Effector memory CD4-positive, alpha-beta T cell (primary cell): ENCODE measurements around the gene KRTAP5-4.
"Not testable (repeated sequence)": the region's sequence is repeated elsewhere in the genome, so short reads cannot be mapped to it uniquely, and the experiment has no call there.

Experiments
- DNase-seq, 3 donors: peaks; one replicate each; pipeline ENCODE4 v3.0.0-alpha.2; 2020
- H3K27ac ChIP-seq: 2 replicates; pipeline ENCODE4 v1.7.0; 2013; ENCODE audit warnings: mild to moderate bottlenecking, low read length, moderate library complexity; ENCODE audit not compliant: insufficient read depth, poor library complexity, severe bottlenecking
- H3K27me3 ChIP-seq: replicated peaks from 2 replicates; pipeline ENCODE4 v1.7.0; 2013; ENCODE audit warnings: mild to moderate bottlenecking, low read length; ENCODE audit not compliant: insufficient read depth, control insufficient read depth, poor library complexity, severe bottlenecking
- H3K36me3 ChIP-seq: 2 replicates; pipeline ENCODE4 v1.7.0; 2013; ENCODE audit warnings: mild to moderate bottlenecking, low read length, moderate library complexity; ENCODE audit not compliant: control insufficient read depth, insufficient read depth
- H3K4me1 ChIP-seq: 2 replicates; pipeline ENCODE4 v1.7.0; 2013; ENCODE audit warnings: low read length, mild to moderate bottlenecking; ENCODE audit not compliant: control insufficient read depth, insufficient read depth, poor library complexity, severe bottlenecking
- H3K4me3 ChIP-seq: 2 replicates; pipeline ENCODE4 v1.7.0; 2013; ENCODE audit warnings: low read length, low read depth, mild to moderate bottlenecking; ENCODE audit not compliant: insufficient read depth, poor library complexity, severe bottlenecking
- H3K9me3 ChIP-seq: 2 replicates; pipeline ENCODE4 v1.7.0; 2013; ENCODE audit warnings: mild to moderate bottlenecking, low read length, moderate library complexity; ENCODE audit not compliant: control insufficient read depth

Gene KRTAP5-4

DNA sequence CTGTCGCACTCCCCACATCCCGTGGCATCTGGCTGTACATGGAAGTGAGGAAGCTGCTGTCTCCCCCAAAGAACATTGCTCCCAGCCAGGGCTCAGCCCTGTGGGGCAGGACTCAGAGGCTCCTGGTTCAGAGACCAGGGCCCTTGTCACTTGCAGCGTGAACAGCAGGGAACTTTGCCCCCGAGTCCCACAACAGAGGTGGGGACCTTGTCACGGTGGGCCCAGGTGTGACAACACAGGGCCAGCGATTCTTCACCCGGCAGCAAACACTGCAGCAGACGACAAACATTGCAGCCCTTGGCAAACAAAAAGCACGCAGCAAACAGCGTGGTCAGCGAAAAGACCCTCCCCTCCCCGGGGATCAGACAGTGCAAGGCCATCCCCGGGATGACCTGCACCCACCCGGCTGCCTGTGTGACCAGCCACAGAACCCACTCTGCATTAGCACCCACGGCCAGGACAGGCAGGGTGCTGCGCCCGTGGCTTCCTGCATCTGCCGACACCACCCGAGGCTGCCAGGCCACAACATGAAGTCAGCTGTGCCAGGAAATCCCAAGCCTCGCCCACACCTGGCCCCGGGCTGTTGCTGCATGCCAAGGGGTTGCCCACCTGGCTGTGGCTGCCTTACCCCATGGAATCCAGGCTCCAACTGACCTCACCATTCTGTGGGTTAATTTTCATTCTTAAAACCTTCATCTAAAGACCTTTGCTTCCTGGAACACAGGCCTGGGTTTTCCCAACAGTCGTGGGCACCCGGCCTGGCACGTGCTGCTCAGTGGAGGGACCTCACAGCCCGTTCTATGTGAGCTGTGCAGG lies 39.7 kb upstream of the KRTAP5-4 start:
- H3K9me3 ChIP-seq, DNase-seq, H3K36me3 ChIP-seq, H3K4me1 ChIP-seq, H3K27me3 ChIP-seq, H3K27ac ChIP-seq, H3K4me3 ChIP-seq: not testable (repeated sequence)

DNA sequence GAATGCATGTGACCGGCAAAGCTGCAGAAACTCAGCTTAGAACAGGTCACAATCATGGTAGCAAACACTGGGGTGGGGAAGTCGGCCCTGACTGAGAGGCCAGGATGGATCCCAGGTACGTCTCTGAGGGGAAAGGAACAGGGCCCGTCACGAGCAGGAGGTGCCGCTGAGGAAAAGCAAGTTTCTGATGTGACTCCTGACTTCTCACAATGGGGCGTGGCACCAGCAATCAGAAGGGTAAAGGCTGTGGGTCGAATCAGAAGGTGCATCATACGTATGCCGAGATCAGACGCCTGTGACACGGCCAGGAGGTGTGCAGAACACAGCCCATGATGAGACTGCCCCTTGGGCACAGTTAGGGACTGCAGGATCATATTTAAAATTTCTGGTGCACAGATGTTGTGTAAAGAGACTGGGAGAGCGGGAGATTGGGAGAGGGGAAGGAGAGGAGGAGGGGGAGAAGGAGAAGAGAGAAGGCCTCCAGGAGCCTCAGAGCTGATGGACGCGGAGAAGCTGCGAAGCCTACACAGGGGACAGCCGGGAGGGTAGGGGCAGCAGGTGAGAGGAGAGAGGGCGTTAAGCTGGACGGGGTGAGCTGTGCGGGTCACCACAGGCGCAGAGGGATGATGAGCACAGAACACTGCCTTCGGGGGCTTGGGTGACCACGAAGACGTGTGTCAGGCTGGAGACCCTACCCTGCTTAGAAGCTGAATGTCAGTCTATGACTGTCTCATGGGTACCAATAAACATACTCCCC lies 38.4 kb upstream of the KRTAP5-4 start:
- Histone ChIP-seq H3K4me3 (no peak overlapping the region), H3K27ac (no peak overlapping the region), H3K4me1 (peaks cover 4% of the 10 kb centered on the region), H3K27me3 (no peaks in the 10 kb centered on the region), H3K36me3 (no peaks in the 10 kb centered on the region), H3K9me3 (no peaks in the 10 kb centered on the region)
- DNase-seq, result no peak

DNA sequence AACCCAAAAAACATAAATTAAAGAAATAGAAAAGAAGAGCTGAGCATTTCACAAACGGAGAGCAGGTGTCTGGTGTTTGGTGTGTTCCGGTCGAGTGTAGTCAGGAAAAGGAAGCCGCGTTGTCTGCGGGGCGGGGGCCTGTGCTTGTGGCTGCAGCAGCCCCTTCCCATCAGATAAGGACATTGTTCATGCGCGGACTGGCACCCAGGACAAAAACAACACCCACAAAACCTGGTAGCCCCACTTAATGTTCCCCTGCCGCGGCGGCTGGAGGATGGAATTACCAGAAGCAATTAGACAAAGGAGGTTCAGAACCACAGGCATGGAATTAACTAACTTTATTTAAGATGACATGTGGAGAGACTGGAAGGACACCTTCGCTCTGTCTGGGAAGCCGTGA lies 37.6 kb upstream of the KRTAP5-4 start:
- peaks cover 4% of the 10 kb centered on the region for H3K4me1 ChIP-seq

DNA sequence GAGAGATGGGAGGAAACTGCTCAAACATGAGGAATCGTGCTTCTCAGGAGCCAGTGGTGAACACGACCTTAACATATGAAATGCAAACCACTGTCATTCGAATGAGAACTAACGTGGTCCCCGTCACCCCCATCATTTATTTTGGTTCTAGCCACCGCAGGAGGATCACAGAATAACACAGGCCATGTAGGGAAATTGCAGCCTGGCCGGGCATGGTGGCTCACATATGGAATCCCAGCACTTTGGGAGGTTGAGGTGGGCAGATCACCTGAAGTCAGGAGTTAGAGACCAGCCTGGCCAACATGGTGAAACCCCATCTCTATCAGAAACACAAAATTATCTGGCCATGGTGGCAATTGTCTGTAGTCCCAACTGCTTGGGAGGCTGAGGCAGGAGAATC lies 34.7 kb upstream of the KRTAP5-4 start:
- Histone ChIP-seq H3K27ac (no peak overlapping the region), H3K27me3 (peaks cover 4% of the 10 kb centered on the region), H3K36me3 (no peaks in the 10 kb centered on the region), H3K4me1 (peaks cover 7% of the 10 kb centered on the region), H3K4me3 (no peak overlapping the region), H3K9me3 (no peaks in the 10 kb centered on the region)
- DNase-seq, result no peak

More for the DNA sequence above, 37.6 kb upstream of the KRTAP5-4 start:
- DNase-seq, result no peak
- H3K36me3 ChIP-seq, result no peaks in the 10 kb centered on the region
- H3K4me3 ChIP-seq, result no peak overlapping the region
- no peaks in the 10 kb centered on the region for H3K9me3 ChIP-seq
- no peak overlapping the region for H3K27ac ChIP-seq
- H3K27me3 ChIP-seq, result peaks cover 4% of the 10 kb centered on the region

DNA sequence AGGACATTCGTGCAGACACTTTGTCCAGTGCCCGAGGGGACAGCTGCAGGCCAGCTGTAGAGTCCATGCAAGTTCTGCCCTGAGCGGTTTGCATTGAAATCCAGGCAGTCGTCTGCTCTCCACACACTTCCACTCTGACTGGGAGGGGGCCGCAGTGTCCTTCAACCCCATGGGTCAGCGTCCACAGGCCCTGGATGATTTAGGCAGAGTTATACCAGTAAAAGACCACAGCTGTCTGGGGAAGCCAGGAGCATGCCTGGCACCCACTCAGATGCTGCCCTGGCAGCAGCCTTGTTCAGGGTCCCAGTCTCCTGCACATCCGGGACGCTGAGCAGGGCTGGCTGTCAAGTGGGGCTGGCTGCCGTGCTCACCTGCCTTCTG lies 34.1 kb upstream of the KRTAP5-4 start:
- Histone ChIP-seq H3K36me3 (no peaks in the 10 kb centered on the region), H3K27ac (no peak overlapping the region), H3K4me3 (no peak overlapping the region), H3K4me1 (peaks cover 7% of the 10 kb centered on the region), H3K27me3 (peaks cover 4% of the 10 kb centered on the region), H3K9me3 (no peaks in the 10 kb centered on the region)
- DNase-seq, result no peak

DNA sequence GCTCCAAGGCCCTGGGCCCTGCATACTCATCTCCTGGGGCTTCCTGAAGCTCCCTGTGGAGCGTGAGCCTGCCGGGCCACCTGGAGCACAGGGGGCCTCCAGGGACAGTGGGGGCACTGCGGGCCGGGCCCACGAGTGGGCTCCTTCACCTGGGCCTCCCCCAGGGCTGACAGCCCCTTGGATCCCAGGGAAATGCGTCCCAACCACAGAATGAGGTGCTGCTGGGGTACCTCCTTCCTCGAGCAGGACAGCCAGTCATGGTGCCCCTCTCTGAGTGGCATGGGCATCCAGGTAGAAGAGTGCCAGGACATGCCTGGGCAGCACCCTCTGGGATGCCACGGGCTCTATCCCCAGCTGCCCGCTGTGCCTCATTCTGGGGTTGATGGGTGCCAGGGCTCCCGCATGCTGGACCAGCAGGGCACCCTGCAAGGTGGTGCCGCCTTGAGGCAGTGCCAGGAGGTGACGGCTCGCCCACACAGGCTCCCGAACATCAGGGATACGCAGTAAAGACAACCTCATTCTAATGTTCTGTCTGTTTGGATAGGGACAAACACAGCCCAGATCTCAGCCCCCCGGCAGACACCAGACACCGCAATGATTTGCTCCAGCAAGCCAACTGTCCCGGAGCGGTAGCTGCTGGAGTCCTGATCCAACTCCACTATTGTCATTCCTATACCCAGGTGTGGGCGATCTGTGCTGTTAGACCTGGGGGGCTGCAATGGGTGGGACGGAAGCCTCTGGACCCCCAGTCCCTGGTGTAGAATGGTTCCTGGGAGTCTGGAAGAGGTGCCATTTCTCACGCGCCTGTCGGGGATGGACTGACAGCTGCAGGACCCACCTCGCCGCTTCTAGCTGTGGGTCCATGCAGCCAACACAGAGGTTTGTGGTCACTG lies 33.5 kb upstream of the KRTAP5-4 start:
- no peaks in the 10 kb centered on the region for H3K9me3 ChIP-seq
- no peak for DNase-seq
- peaks cover 4% of the 10 kb centered on the region for H3K27me3 ChIP-seq
- no peak overlapping the region for H3K4me3 ChIP-seq
- no peaks in the 10 kb centered on the region for H3K36me3 ChIP-seq
- H3K4me1 ChIP-seq, result peaks cover 7% of the 10 kb centered on the region
- no peak overlapping the region for H3K27ac ChIP-seq

DNA sequence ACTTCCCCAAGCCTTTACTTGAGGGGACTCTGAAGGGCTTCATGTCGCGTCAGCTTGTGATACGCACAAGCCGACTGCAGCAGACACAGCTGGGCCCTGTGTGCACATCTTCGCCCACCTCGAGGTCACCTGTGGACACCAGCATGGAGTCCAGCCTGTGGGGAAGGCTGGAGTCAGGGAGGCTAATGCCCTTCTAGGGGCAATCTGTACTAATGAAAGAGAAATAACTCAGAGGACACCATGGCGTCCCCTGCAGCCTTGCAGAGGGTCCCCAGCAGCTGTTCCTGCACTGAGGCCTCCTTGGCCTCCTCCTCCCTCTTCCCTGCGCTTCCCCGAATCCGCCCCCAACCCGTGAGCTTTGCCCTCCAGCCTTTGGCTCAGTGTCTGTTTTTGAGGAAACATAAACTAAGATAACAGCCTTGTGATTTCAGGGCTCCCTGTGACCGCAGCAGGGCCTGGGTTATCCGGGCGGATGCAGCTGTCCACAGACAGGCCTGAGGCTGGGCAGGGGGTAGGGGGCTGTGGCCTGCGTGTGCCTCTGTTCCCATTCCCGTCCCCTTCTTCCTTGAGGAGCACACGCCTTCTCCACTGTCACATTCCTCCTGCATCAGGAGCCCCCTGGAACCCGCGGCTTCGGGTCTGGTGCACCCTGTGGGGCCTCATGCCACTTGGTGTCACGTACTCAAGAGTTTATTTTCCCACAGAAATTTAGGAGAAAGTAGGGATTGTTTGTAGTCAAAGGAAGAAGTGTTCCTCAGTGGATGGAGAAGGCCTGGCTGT lies 32.6 kb upstream of the KRTAP5-4 start:
- H3K27me3 ChIP-seq, result peaks cover 4% of the 10 kb centered on the region
- no peak overlapping the region for H3K4me3 ChIP-seq
- no peaks in the 10 kb centered on the region for H3K9me3 ChIP-seq
- DNase-seq, result no peak
- H3K4me1 ChIP-seq, result peaks cover 5% of the 10 kb centered on the region
- no peak overlapping the region for H3K27ac ChIP-seq
- H3K36me3 ChIP-seq, result no peaks in the 10 kb centered on the region

DNA sequence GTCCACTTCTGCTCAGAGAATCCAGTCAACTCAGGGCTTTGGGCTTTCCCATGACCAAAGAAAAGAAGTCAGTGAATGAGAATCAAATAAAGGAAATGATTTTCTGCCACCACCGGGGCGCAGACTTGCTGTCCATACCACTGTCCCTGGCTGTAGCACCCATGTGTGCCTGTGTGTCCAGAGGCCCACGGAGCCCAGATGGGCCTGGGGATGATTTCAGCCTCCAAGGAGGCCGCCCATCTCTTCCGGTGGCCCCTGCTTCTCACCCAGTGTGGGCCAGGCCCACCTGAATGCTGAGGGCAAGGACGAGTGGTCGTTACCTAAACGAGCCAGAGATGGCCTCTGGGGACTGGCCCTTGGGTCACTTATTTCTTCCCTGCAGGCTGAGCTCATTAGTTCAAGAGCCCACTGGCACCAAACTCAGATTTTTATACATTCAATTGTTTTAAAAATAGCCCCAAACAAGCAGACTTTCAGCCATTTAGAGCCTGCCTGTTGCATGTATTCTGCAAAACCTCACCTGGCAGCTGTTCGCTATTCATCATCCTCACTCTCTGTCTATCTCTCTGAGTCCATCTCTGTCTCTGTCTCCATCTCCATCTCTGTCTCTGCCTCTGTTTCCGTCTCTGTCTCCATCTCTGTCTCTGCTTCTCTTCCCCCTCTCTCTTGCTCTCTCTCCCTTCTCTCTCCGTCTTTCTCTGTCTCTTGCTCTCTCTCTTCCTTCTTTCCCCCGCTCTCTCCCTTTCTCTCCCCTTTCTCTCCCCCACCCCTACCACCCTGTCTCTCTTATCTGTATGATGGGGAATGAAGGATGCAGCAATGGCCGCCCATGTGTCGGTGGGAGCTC lies 31.8 kb upstream of the KRTAP5-4 start:
- Histone ChIP-seq H3K36me3 (no peaks in the 10 kb centered on the region), H3K27me3 (peaks cover 4% of the 10 kb centered on the region), H3K4me1 (peaks cover 3% of the 10 kb centered on the region), H3K27ac (no peak overlapping the region), H3K4me3 (no peak overlapping the region), H3K9me3 (no peaks in the 10 kb centered on the region)
- no peak for DNase-seq
